ENCODE measurements around the gene APBA1. TPM values are rescaled to one million over a fixed set of nuclear protein-coding genes. Genes with fewer than 3 reads are reported as not detected.

The APBA1 gene
- total and polyA plus RNA-seq, 2 of the 8 experiments (the other 6 are each of a cell fraction or from before 2014, with no cell fraction given): 0.36 to 0.60 TPM

GRCh38 chr9:69571032-69571431 is 101.1 kb downstream of the APBA1 start (continued):
- TF ChIP-seq CHD7 (IDR thresholded peaks at IDR 0.05; ENCODE audit: insufficient replicate concordance, low read length) (no peak), KDM1A (IDR thresholded peaks at IDR 0.05; ENCODE audit: borderline replicate concordance, low read length) (no peak), EZH2 (IDR thresholded peaks at IDR 0.05; ENCODE audit: low read depth, low read length, severe bottlenecking) (no peak), KDM4A (IDR thresholded peaks at IDR 0.05; ENCODE audit: low read depth, low read length, severe bottlenecking) (no peak), SP2 (IDR thresholded peaks at IDR 0.05; ENCODE audit: low read length) (no peak), FOSL1 (IDR thresholded peaks at IDR 0.05; ENCODE audit: insufficient read depth, low read depth, low read length) (no peak), HDAC6 (IDR thresholded peaks at IDR 0.05; ENCODE audit: low read depth, low read length) (no peak), TBP (IDR thresholded peaks at IDR 0.05; ENCODE audit: low read depth, low read length) (no peak), MAX (IDR thresholded peaks at IDR 0.05) (no peak), SP4 (IDR thresholded peaks at IDR 0.05; ENCODE audit: low read length) (no peak), JUN (IDR thresholded peaks at IDR 0.05; ENCODE audit: low read depth, low read length) (no peak)

Data from H1 (cell line).